Activated naive CD4-positive, alpha-beta T cell treated with anti-CD3 and anti-CD28 coated beads, Interleukin-2, amount 50 U/mL, for 72 hours (primary cell): ENCODE results near the gene APOBEC3G. TPM values are rescaled to one million over a fixed set of nuclear protein-coding genes. Genes with fewer than 3 reads are reported as not detected.
"Not testable (repeated sequence)": the region's sequence is repeated elsewhere in the genome, so short reads cannot be mapped to it uniquely, and the experiment has no call there.

Experiments
- ATAC-seq, 2 donors: fragments of 150-1000 bp; cut with Tn5 transposase; 2 replicates each; pipeline ENCODE4 v1.10.0; 2021; ENCODE audit warnings: mild to moderate bottlenecking in 2 of 2, moderate library complexity in 2 of 2
- DNase-seq, 2 donors: peaks; one replicate each; pipeline ENCODE4 v3.0.0; 2021 to 2022; ENCODE audit warnings: low spot score in 2 of 2
- H3K27ac Mint-ChIP-seq, 2 donors: one replicate each; pipeline ENCODE4 v1.8.0; 2022; ENCODE audit warnings: mild to moderate bottlenecking in 2 of 2, mixed read lengths in 2 of 2
- H3K36me3 Mint-ChIP-seq, 2 donors: one replicate each; pipeline ENCODE4 v1.8.0; 2022; ENCODE audit warnings: mixed read lengths in 2 of 2
- H3K9me3 Mint-ChIP-seq, 2 donors: one replicate each; pipeline ENCODE4 v1.8.0; 2022; ENCODE audit warnings: mixed read lengths in 2 of 2
- total RNA-seq, 2 donors: library from RNA; stranded (reverse); gene quantifications; one replicate each; pipeline ENCODE4 v1.2.3, GENCODE V29; 2022

Gene APOBEC3G
- 10 to 100 TPM; 29.1 to 48.3 TPM for total RNA-seq

- ATAC-seq: peak; percentile 96 to 97
- Mint-ChIP-seq H3K36me3 (peaks cover 0 to 11% of the 10 kb centered on the region in 2 donors), H3K27ac (peak within 1 kb of the TSS; percentile 91 to 92)
- not testable (repeated sequence) for H3K9me3 Mint-ChIP-seq
- peak; percentile 42 to 73 for DNase-seq
These were observed at the start of gene APOBEC3G for GRCh38 chr22:39077026-39077840. Gene APOBEC3G, plus strand, starts transcription at chr22:39077275. Its CDS starts 87 bp downstream, at chr22:39077362.

GRCh38 chr22:39027717-39028116 is 49.4 kb upstream of the APOBEC3G start:
- Mint-ChIP-seq H3K36me3 (no peaks in the 10 kb centered on the region), H3K27ac (peak overlapping the region; percentile 41 to 50), H3K9me3 (no peaks in the 10 kb centered on the region)
- DNase-seq (no peak), ATAC-seq (no peak)

GRCh38 chr22:39028281-39028680 is 48.8 kb upstream of the APOBEC3G start:
- ATAC-seq: no peak
- Mint-ChIP-seq H3K27ac (peak overlapping the region; percentile 41 to 50), H3K9me3 (no peaks in the 10 kb centered on the region), H3K36me3 (no peaks in the 10 kb centered on the region)
- DNase-seq: no peak

GRCh38 chr22:39029227-39029626 is 47.8 kb upstream of the APOBEC3G start:
- ATAC-seq (no peak), DNase-seq (no peak)
- no peaks in the 10 kb centered on the region for H3K36me3 Mint-ChIP-seq
- H3K9me3 Mint-ChIP-seq: no peaks in the 10 kb centered on the region
- H3K27ac Mint-ChIP-seq: no peak overlapping the region

- DNase-seq (no peak), ATAC-seq (no peak)
- Mint-ChIP-seq H3K36me3 (no peaks in the 10 kb centered on the region), H3K9me3 (no peaks in the 10 kb centered on the region), H3K27ac (peak overlapping the region in 1 of 2 donors; percentile 60)
These were observed 46.4 kb upstream of the APOBEC3G start for GRCh38 chr22:39030705-39031104.

- not testable (repeated sequence) for DNase-seq, ATAC-seq, H3K9me3 Mint-ChIP-seq, H3K27ac Mint-ChIP-seq, H3K36me3 Mint-ChIP-seq
These were observed 45.4 kb upstream of the APOBEC3G start for GRCh38 chr22:39031434-39032295.

- not testable (repeated sequence) for DNase-seq
These were observed 40.0 kb upstream of the APOBEC3G start for GRCh38 chr22:39037071-39037470.

GRCh38 chr22:39039306-39040126 is 37.6 kb upstream of the APOBEC3G start:
- peak overlapping the region in 1 of 2 donors; percentile 88 for H3K27ac Mint-ChIP-seq
- no peak for ATAC-seq
- H3K9me3 Mint-ChIP-seq: no peaks in the 10 kb centered on the region
- peaks cover 4 to 7% of the 10 kb centered on the region in 2 donors for H3K36me3 Mint-ChIP-seq
- DNase-seq: no peak

More at GRCh38 chr22:39037071-39037470, 40.0 kb upstream of the APOBEC3G start:
- not testable (repeated sequence) for H3K9me3 Mint-ChIP-seq, H3K27ac Mint-ChIP-seq, H3K36me3 Mint-ChIP-seq, ATAC-seq

- ATAC-seq, DNase-seq, H3K9me3 Mint-ChIP-seq, H3K36me3 Mint-ChIP-seq: not testable (repeated sequence)
- peak overlapping the region in 1 of 2 donors; percentile 88 for H3K27ac Mint-ChIP-seq
These were observed 36.9 kb upstream of the APOBEC3G start for GRCh38 chr22:39040155-39040537.

- H3K27ac Mint-ChIP-seq: peak within 1 kb of the TSS; percentile 88 to 89
- DNase-seq: peak; percentile 56 to 78
- H3K36me3 Mint-ChIP-seq, H3K9me3 Mint-ChIP-seq: not testable (repeated sequence)
- ATAC-seq: peak; percentile 93 to 96
These were observed 36.4 kb upstream of the APOBEC3G start, which contains the start of gene APOBEC3F for GRCh38 chr22:39040538-39041296. Gene APOBEC3F, plus strand, starts transcription at chr22:39040864. Its CDS starts 97 bp downstream, at chr22:39040961.

GRCh38 chr22:39041908-39042307 is 35.2 kb upstream of the APOBEC3G start:
- Mint-ChIP-seq H3K27ac (peak overlapping the region; percentile 88 to 89), H3K36me3 (peaks cover 4 to 7% of the 10 kb centered on the region in 2 donors), H3K9me3 (no peaks in the 10 kb centered on the region)
- no peak for ATAC-seq
- no peak for DNase-seq

GRCh38 chr22:39043063-39043462 is 34.0 kb upstream of the APOBEC3G start:
- not testable (repeated sequence) for H3K9me3 Mint-ChIP-seq, H3K36me3 Mint-ChIP-seq, H3K27ac Mint-ChIP-seq, DNase-seq, ATAC-seq

- not testable (repeated sequence) for H3K9me3 Mint-ChIP-seq, ATAC-seq, DNase-seq, H3K36me3 Mint-ChIP-seq
- peak overlapping the region in 1 of 2 donors; percentile 83 for H3K27ac Mint-ChIP-seq
These were observed 31.9 kb upstream of the APOBEC3G start for GRCh38 chr22:39045136-39045535.

GRCh38 chr22:39049486-39049885 is 27.6 kb upstream of the APOBEC3G start:
- not testable (repeated sequence) for H3K36me3 Mint-ChIP-seq, ATAC-seq, H3K9me3 Mint-ChIP-seq, DNase-seq
- H3K27ac Mint-ChIP-seq: peak overlapping the region in 1 of 2 donors; percentile 22

- H3K9me3 Mint-ChIP-seq, H3K36me3 Mint-ChIP-seq, H3K27ac Mint-ChIP-seq, ATAC-seq, DNase-seq: not testable (repeated sequence)
These were observed 25.1 kb upstream of the APOBEC3G start for GRCh38 chr22:39051844-39052495.
